ENCODE data around the gene KRCC1.

GRCh38 chr2:88066543-88066942 is 11.0 kb upstream of the KRCC1 start:
- TF ChIP-seq CTCF (IDR thresholded peaks at IDR 0.05) (no peak), EP300 (IDR thresholded peaks at IDR 0.05) (no peak)
